ENCODE data around the gene SLC15A1.
A peak's percentile ranks its signal among the peaks of the same experiment; 100 is the strongest.

Gene SLC15A1

GRCh38 chr13:98690348-98691022, 62.0 kb downstream of the SLC15A1 start:
- no peak for DNase-seq

GRCh38 chr13:98689347-98689968, 63.0 kb downstream of the SLC15A1 start:
- DNase-seq = no peak

GRCh38 chr13:98688373-98688772, 64.1 kb downstream of the SLC15A1 start:
- DNase-seq = no peak

- DNase-seq = no peak
These were observed 65.2 kb downstream of the SLC15A1 start for GRCh38 chr13:98687319-98687718.

- DNase-seq = no peak
These were observed 66.2 kb downstream of the SLC15A1 start for GRCh38 chr13:98686270-98686669.

- no peak for DNase-seq
These were observed 67.3 kb downstream of the SLC15A1 start for GRCh38 chr13:98685146-98685545.

GRCh38 chr13:98681049-98681448, 71.4 kb downstream of the SLC15A1 start:
- no peak for DNase-seq

- DNase-seq = no peak
These were observed 73.7 kb downstream of the SLC15A1 start for GRCh38 chr13:98678741-98679140.

GRCh38 chr13:98677398-98677797, 75.1 kb downstream of the SLC15A1 start:
- DNase-seq = no peak

- no peak for DNase-seq
These were observed 76.2 kb downstream of the SLC15A1 start for GRCh38 chr13:98676239-98676638.

- DNase-seq = no peak
These were observed 76.6 kb downstream of the SLC15A1 start for GRCh38 chr13:98675837-98676236.

GRCh38 chr13:98675066-98675465, 77.4 kb downstream of the SLC15A1 start:
- no peak for DNase-seq

GRCh38 chr13:98672947-98673613, 79.4 kb downstream of the SLC15A1 start:
- DNase-seq = peak; percentile 60

GRCh38 chr13:98668155-98668554, 84.3 kb downstream of the SLC15A1 start:
- no peak for DNase-seq

GRCh38 chr13:98665638-98665995, 86.9 kb downstream of the SLC15A1 start:
- DNase-seq = no peak

GRCh38 chr13:98664924-98665637, 87.4 kb downstream of the SLC15A1 start:
- DNase-seq = no peak

GRCh38 chr13:98664510-98664909, 88.0 kb downstream of the SLC15A1 start:
- DNase-seq = no peak

GRCh38 chr13:98664047-98664446, 88.4 kb downstream of the SLC15A1 start:
- DNase-seq = no peak

- no peak for DNase-seq
These were observed 94.3 kb downstream of the SLC15A1 start for GRCh38 chr13:98658131-98658530.

GRCh38 chr13:98657506-98658085, 94.9 kb downstream of the SLC15A1 start:
- no peak for DNase-seq

- no peak for DNase-seq
These were observed 96.2 kb downstream of the SLC15A1 start for GRCh38 chr13:98656223-98656622.

GRCh38 chr13:98653463-98653985, 98.9 kb downstream of the SLC15A1 start:
- peak; percentile 72 for DNase-seq

Measured in CD4-positive, alpha-beta T cell treated with Interleukin-21 for 1 hour (primary cell).